GM18520 (cell line): Measurements from ENCODE around the gene GOLGA6C.
"Not testable (repeated sequence)": the region's sequence is repeated elsewhere in the genome, so short reads cannot be mapped to it uniquely, and the experiment has no call there.

Experiments used
- ATAC-seq: cut with Tn5 transposase; IDR thresholded peaks from one replicate; pipeline ENCODE4 v1.9.1; 2021; ENCODE audit not compliant: unreplicated experiment

The GOLGA6C gene

DNA sequence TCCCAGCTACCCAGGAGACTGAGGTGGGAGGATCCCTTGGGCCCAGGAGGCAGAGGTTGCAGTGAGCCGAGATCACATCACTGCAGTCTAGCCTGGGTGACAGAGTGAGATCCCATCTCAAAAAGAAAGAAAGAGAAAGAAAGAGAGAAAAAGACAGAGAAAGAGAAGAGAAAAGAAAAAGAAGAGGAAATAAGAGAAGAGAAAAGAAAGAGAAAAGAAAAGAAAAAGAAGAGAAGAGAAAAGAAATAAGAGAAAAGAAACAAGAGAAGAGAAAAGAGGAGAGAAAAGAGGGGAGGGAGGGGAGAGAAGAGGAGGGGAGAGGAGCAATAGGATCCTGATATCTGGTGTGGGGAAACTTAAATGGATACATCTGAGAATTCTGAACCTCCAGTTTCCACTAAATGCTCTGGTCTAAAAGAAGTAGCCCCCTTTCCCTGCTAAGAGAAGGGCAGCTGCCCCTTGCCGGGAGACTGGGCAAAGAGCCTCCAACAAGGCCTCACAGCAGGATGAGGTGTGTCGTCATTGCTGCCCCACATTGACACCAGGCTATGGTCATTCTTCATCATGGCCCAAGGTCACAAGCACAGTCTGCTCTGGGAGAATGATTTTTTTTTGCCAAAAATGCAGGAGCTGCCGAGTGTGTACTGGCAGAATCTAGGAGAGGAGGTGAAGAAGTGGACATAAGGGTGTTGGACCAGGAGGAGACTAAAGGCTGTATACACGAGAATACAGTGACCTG, 56.6 kb downstream of the GOLGA6C start:
- no peak for ATAC-seq

GRCh38 chr15:75319231-75319897, 61.2 kb downstream of the GOLGA6C start:
- not testable (repeated sequence) for ATAC-seq
